Brain pericyte (primary cell): Measurements from ENCODE around the gene ATP6V1G1.
"Not testable (repeated sequence)": the region's sequence is repeated elsewhere in the genome, so short reads cannot be mapped to it uniquely, and the experiment has no call there.

ENCODE experiments used
- DNase-seq: peaks from one replicate; pipeline ENCODE4 v3.0.0-alpha.2; 2012; ENCODE audit warnings: low read depth, low spot score

Gene ATP6V1G1

GRCh38 chr9:114587345-114588202, at the start of gene ATP6V1G1:
TSS of gene ATP6V1G1 (plus strand) at chr9:114587769. CDS start at chr9:114587839, 70 bp downstream.
- DNase-seq = peak; percentile 97

GRCh38 chr9:114538241-114538640, 49.3 kb upstream of the ATP6V1G1 start:
- no peak for DNase-seq

GRCh38 chr9:114539701-114540380, 47.7 kb upstream of the ATP6V1G1 start:
- DNase-seq = no peak

GRCh38 chr9:114545055-114545454, 42.5 kb upstream of the ATP6V1G1 start:
- DNase-seq = no peak

- no peak for DNase-seq
These were observed 40.7 kb upstream of the ATP6V1G1 start for GRCh38 chr9:114546851-114547250.

GRCh38 chr9:114549697-114550330, 37.8 kb upstream of the ATP6V1G1 start:
- DNase-seq = no peak

- peak; percentile 84 for DNase-seq
These were observed 35.6 kb upstream of the ATP6V1G1 start for GRCh38 chr9:114551750-114552685.

GRCh38 chr9:114552706-114553105, 34.9 kb upstream of the ATP6V1G1 start:
- DNase-seq = no peak

GRCh38 chr9:114553202-114553601, 34.4 kb upstream of the ATP6V1G1 start:
- no peak for DNase-seq

- no peak for DNase-seq
These were observed 31.9 kb upstream of the ATP6V1G1 start for GRCh38 chr9:114555696-114556095.

- no peak for DNase-seq
These were observed 29.4 kb upstream of the ATP6V1G1 start for GRCh38 chr9:114558027-114558675.

GRCh38 chr9:114559830-114560513, 27.6 kb upstream of the ATP6V1G1 start:
- DNase-seq = no peak

GRCh38 chr9:114560956-114561355, 26.6 kb upstream of the ATP6V1G1 start:
- no peak for DNase-seq

GRCh38 chr9:114561771-114562170, 25.8 kb upstream of the ATP6V1G1 start:
- DNase-seq = no peak

GRCh38 chr9:114565204-114565603, 22.4 kb upstream of the ATP6V1G1 start:
- no peak for DNase-seq

- no peak for DNase-seq
These were observed 16.8 kb upstream of the ATP6V1G1 start for GRCh38 chr9:114570742-114571141.

GRCh38 chr9:114571391-114571790, 16.2 kb upstream of the ATP6V1G1 start:
- no peak for DNase-seq

GRCh38 chr9:114572199-114572598, 15.4 kb upstream of the ATP6V1G1 start:
- no peak for DNase-seq

GRCh38 chr9:114574438-114574837, 13.1 kb upstream of the ATP6V1G1 start:
- no peak for DNase-seq

- DNase-seq = not testable (repeated sequence)
These were observed 10.8 kb upstream of the ATP6V1G1 start for GRCh38 chr9:114576779-114577178.
